T47D (cell line): ENCODE results near the gene TCHHL1.
"Not testable (repeated sequence)": the region's sequence is repeated elsewhere in the genome, so short reads cannot be mapped to it uniquely, and the experiment has no call there.

ENCODE experiments used
- DNase-seq, 2 experiments: peaks; one replicate each; pipeline versions ENCODE4 v3.0.0 to v3.0.0-alpha.2; 2011 to 2012; ENCODE audit warnings: low read depth in 1 of 2, low spot score in 1 of 2
- JUND ChIP-seq: IDR thresholded peaks from 2 replicates; pipeline ENCODE4 v1.6.1; 2012; ENCODE audit warnings: low read depth
- in situ Hi-C: cut with HindIII; loops from 2 replicates; pipeline ENCODE4 v1.10.0; 2016; ENCODE audit warnings: low sequenced_read_pairs, low pct_unique_long_range_greater_than_20kb

TCHHL1 gene

GRCh38 chr1:152109998-152110294 lies 21.1 kb upstream of the TCHHL1 start:
- in situ Hi-C loops, result no loop called here
- peak in 1 of 2 experiments; percentile 48 for DNase-seq
- no peak for TF ChIP-seq JUND

- in situ Hi-C loops, result no loop called here
- DNase-seq, result peak; percentile 30 to 59
- TF ChIP-seq JUND, result no peak
Measured at GRCh38 chr1:152109231-152109997, 20.6 kb upstream of the TCHHL1 start.

- DNase-seq, result no peak
- TF ChIP-seq JUND, result no peak
- in situ Hi-C loops, result no loop called here
Measured at GRCh38 chr1:152108882-152109222, 20.0 kb upstream of the TCHHL1 start.

- DNase-seq, result no peak
- in situ Hi-C loops, result no loop called here
- no peak for TF ChIP-seq JUND
Measured at GRCh38 chr1:152107984-152108881, 19.4 kb upstream of the TCHHL1 start.

GRCh38 chr1:152107031-152107983 lies 18.4 kb upstream of the TCHHL1 start:
- in situ Hi-C loops, result no loop called here
- TF ChIP-seq JUND, result no peak
- DNase-seq, result no peak

DNA sequence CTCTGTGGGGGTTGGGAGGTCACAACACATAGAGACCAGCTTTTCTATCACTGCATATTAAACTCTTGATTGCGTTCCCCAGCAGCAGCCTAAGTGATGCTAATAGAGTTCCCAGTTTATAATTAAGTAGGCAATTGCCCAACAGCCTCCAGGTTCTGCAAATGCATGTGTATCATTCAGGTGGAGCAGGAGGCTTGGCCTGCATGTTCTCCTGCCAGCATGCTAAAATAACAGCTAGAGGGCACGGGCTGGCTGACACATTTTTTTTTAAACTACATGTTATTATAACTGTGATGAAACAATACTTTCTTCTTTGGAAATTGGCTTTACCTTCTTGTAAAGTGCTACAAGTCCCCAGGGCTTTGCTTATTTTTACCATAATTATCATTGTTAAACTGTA lies 16.0 kb upstream of the TCHHL1 start:
- in situ Hi-C loops, result no loop called here
- TF ChIP-seq JUND, result no peak
- DNase-seq, result no peak

GRCh38 chr1:152096931-152097330 lies 8.1 kb upstream of the TCHHL1 start:
- no peak for TF ChIP-seq JUND
- no peak for DNase-seq
- in situ Hi-C loops, result no loop called here

GRCh38 chr1:152086760-152087159 lies 2.1 kb downstream of the TCHHL1 start:
- in situ Hi-C loops, result no loop called here

GRCh38 chr1:152084853-152085252 lies 4.0 kb downstream of the TCHHL1 start:
- DNase-seq, result no peak
- in situ Hi-C loops, result no loop called here
- no peak for TF ChIP-seq JUND

More at GRCh38 chr1:152086760-152087159, 2.1 kb downstream of the TCHHL1 start:
- DNase-seq, result no peak
- no peak for TF ChIP-seq JUND

- in situ Hi-C loops, result not testable (repeated sequence)
Measured at GRCh38 chr1:152081026-152081425, 7.8 kb downstream of the TCHHL1 start.

GRCh38 chr1:152080494-152080893 lies 8.4 kb downstream of the TCHHL1 start:
- in situ Hi-C loops, DNase-seq: not testable (repeated sequence)

More at GRCh38 chr1:152081026-152081425, 7.8 kb downstream of the TCHHL1 start:
- DNase-seq, result not testable (repeated sequence)

GRCh38 chr1:152078831-152079441 lies 9.9 kb downstream of the TCHHL1 start:
- no peak for TF ChIP-seq JUND
- in situ Hi-C loops, result no loop called here
- no peak for DNase-seq
